Endothelial cell of umbilical vein (primary cell): ENCODE measurements around the gene AGO1. TPM values are rescaled to one million over a fixed set of nuclear protein-coding genes. Genes with fewer than 3 reads are reported as not detected.

Experiments
- BruUV-seq: library from RNA; stranded (reverse); fragments of 400-500 nt; replicated peaks from 2 replicates; lab custom pipeline; 2021; lab: Mats Ljungman, UMichigan
- CTCF ChIA-PET: fragments of 300-600, 350-600 bp; sonication (Branson Sonifier 250); formaldehyde crosslinking; loops from one replicate; lab custom pipeline; 2021; ENCODE audit warnings: antibody characterized with exemption, inconsistent platforms; lab: Charles Lee
- POLR2A ChIA-PET: fragments of 300-600, 350-600 bp; sonication (Branson Sonifier 250); formaldehyde crosslinking; loops from one replicate; lab custom pipeline; 2021; ENCODE audit warnings: antibody characterized with exemption, inconsistent platforms; lab: Charles Lee
- DNase-seq: peaks from one replicate; pipeline ENCODE4 v3.0.0-alpha.2; 2011; ENCODE audit warnings: low read depth, low spot score
- FAIRE-seq: peaks from 2 replicates; lab custom pipeline; 2011; peaks lifted over from hg19 to GRCh38; lab: Jason Lieb, UNC
- H2AFZ ChIP-seq: 2 replicates; pipeline ENCODE4 v1.6.0; 2012; ENCODE audit warnings: low read depth, low read length, control low read depth, inconsistent platforms
- H3K27ac ChIP-seq: 2 replicates; pipeline ENCODE4 v1.5.1; 2011; ENCODE audit warnings: low read depth, mild to moderate bottlenecking, control low read depth, low read length, moderate library complexity; ENCODE audit not compliant: insufficient read depth
- H3K27me3 ChIP-seq, 2 experiments: 2 replicates each; pipeline versions ENCODE4 v1.6.0 to v1.6.1; 2011; ENCODE audit warnings: low read length in 2 of 2, mixed read lengths in 1 of 2; ENCODE audit not compliant: control insufficient read depth in 2 of 2, insufficient read depth in 2 of 2
- H3K36me3 ChIP-seq, 2 experiments: 2 replicates in 1 of 2; 3 replicates in 1 of 2; pipeline ENCODE4 v1.5.1; 2011; ENCODE audit warnings: low read length in 2 of 2, mild to moderate bottlenecking in 1 of 2, moderate library complexity in 1 of 2; ENCODE audit not compliant: control insufficient read depth in 2 of 2, insufficient read depth in 2 of 2; ENCODE audit errors: extremely low read depth in 1 of 2
- H3K4me1 ChIP-seq: 3 replicates; pipeline ENCODE4 v1.5.1; 2011; ENCODE audit warnings: mild to moderate bottlenecking, low read length; ENCODE audit not compliant: control insufficient read depth, insufficient read depth; ENCODE audit errors: extremely low read depth
- H3K4me2 ChIP-seq: 2 replicates; pipeline ENCODE4 v1.6.1; 2011; ENCODE audit warnings: low read length, control low read depth, mixed read lengths; ENCODE audit not compliant: insufficient read depth
- H3K4me3 ChIP-seq, 3 experiments: fragments of 200-600 bp in 1 of 3; sonication (generic), shearing (Covaris generic) in 1 of 3; replicated peaks in 1 of 3; 2 replicates each; pipeline ENCODE4 v1.5.1; 2011 to 2016; ENCODE audit warnings: control low read depth in 3 of 3, low read length in 3 of 3, mild to moderate bottlenecking in 2 of 3, inconsistent platforms in 1 of 3, low read depth in 1 of 3, moderate library complexity in 1 of 3; ENCODE audit not compliant: insufficient read depth in 1 of 3
- H3K79me2 ChIP-seq: 2 replicates; pipeline ENCODE4 v1.6.0; 2012; ENCODE audit warnings: low read length, inconsistent platforms; ENCODE audit not compliant: control insufficient read depth, insufficient read depth
- H3K9ac ChIP-seq: replicated peaks from 2 replicates; pipeline ENCODE3; 2011; ENCODE audit warnings: low read length, control low read depth; ENCODE audit not compliant: insufficient read depth; ENCODE audit errors: extremely low read depth
- H3K9me1 ChIP-seq: replicated peaks from 3 replicates; pipeline ENCODE4 v1.6.0; 2011; ENCODE audit warnings: mild to moderate bottlenecking, low read length; ENCODE audit not compliant: control insufficient read depth, insufficient read depth; ENCODE audit errors: extremely low read depth
- H3K9me3 ChIP-seq: replicated peaks from 2 replicates; pipeline ENCODE4 v1.5.1; 2012; ENCODE audit warnings: low read length, inconsistent platforms; ENCODE audit not compliant: control insufficient read depth, insufficient read depth
- H4K20me1 ChIP-seq: replicated peaks from 2 replicates; pipeline ENCODE3; 2011; ENCODE audit warnings: mild to moderate bottlenecking, low read length; ENCODE audit not compliant: control insufficient read depth, insufficient read depth; ENCODE audit errors: extremely low read depth
- EZH2 ChIP-seq: IDR thresholded peaks from 2 replicates; pipeline ENCODE4 v1.6.1; 2012; ENCODE audit warnings: borderline replicate concordance, low read depth, mild to moderate bottlenecking, moderate library complexity, low read length, inconsistent platforms; ENCODE audit not compliant: severe bottlenecking
- FOS ChIP-seq: IDR thresholded peaks from 2 replicates; pipeline ENCODE4 v1.6.1; 2011; ENCODE audit warnings: mild to moderate bottlenecking, low read length, moderate library complexity, borderline replicate concordance; ENCODE audit not compliant: insufficient read depth
- GATA2 ChIP-seq: IDR thresholded peaks from 2 replicates; pipeline ENCODE4 v1.7.0; 2011; ENCODE audit warnings: low read depth, mild to moderate bottlenecking, moderate library complexity, mixed read lengths, low read length; ENCODE audit not compliant: insufficient read length, insufficient read depth
- JUN ChIP-seq: IDR thresholded peaks from 2 replicates; pipeline ENCODE4 v1.6.1; 2011; ENCODE audit warnings: borderline replicate concordance, low read depth; ENCODE audit not compliant: insufficient read length, insufficient read depth
- MYC ChIP-seq: IDR thresholded peaks from one replicate; pipeline ENCODE4 v1.6.1; 2011; ENCODE audit warnings: mild to moderate bottlenecking, low read depth, low read length
- POLR2A ChIP-seq: IDR thresholded peaks from 2 replicates; pipeline ENCODE4 v1.6.1; 2012; ENCODE audit warnings: low read depth, mild to moderate bottlenecking, control low read depth, low read length
- POLR2AphosphoS5 ChIP-seq: IDR thresholded peaks from 2 replicates; pipeline ENCODE4 v1.6.1; 2012; ENCODE audit warnings: low read depth, mild to moderate bottlenecking, control low read depth, low read length, moderate library complexity; ENCODE audit not compliant: insufficient read depth
- dilution Hi-C: fragments of 300-500 bp; cut with MboI; formaldehyde crosslinking; loops from one replicate; pipeline ENCODE4 v1.15.0; 2019; ENCODE audit warnings: low sequenced_read_pairs; ENCODE audit not compliant: extremely low pct_ligation_motif_present
- intact Hi-C: fragments of 100-400 bp; cut with micrococcal nuclease; formaldehyde crosslinking; loops from one replicate; pipeline ENCODE4 v1.10.0; 2022
- polyA plus RNA-seq, 4 experiments: library from polyadenylated mRNA; depleted of rRNA in 3 of 4; stranded (reverse) in 3 of 4; unstranded in 1 of 4; fragments of >200 nt; gene quantifications; 2 replicates each; pipeline versions ENCODE4 v1.2.1 to v1.2.3, GENCODE V29; 2011 to 2012; ENCODE audit warnings: missing spikeins in 1 of 4
- total RNA-seq: library from RNA; stranded (reverse); gene quantifications from 2 replicates; pipeline ENCODE4 v1.2.3, GENCODE V29; 2021
- TF ChIP-seq, protein P1 (sequence below), 2 donors: IDR thresholded peaks; 1 replicate in 1 of 2; 2 replicates in 1 of 2; pipeline ENCODE4 v1.5.1; 2011; ENCODE audit warnings: low read length in 2 of 2, mild to moderate bottlenecking in 2 of 2, moderate library complexity in 2 of 2, control low read depth in 1 of 2, inconsistent platforms in 1 of 2, low read depth in 1 of 2; ENCODE audit not compliant: insufficient read depth in 1 of 2; ENCODE audit errors: extremely low read depth in 1 of 2
- TF ChIP-seq, protein P2 (sequence below): IDR thresholded peaks from 2 replicates; pipeline ENCODE4 v1.6.1; 2011; ENCODE audit not compliant: insufficient read depth, insufficient read length

AGO1 gene
- total and polyA plus RNA-seq, 2 donors (not counting 3 experiments of a cell fraction or from before 2014, with no cell fraction given), result 10.8 to 31.0 TPM

DNA sequence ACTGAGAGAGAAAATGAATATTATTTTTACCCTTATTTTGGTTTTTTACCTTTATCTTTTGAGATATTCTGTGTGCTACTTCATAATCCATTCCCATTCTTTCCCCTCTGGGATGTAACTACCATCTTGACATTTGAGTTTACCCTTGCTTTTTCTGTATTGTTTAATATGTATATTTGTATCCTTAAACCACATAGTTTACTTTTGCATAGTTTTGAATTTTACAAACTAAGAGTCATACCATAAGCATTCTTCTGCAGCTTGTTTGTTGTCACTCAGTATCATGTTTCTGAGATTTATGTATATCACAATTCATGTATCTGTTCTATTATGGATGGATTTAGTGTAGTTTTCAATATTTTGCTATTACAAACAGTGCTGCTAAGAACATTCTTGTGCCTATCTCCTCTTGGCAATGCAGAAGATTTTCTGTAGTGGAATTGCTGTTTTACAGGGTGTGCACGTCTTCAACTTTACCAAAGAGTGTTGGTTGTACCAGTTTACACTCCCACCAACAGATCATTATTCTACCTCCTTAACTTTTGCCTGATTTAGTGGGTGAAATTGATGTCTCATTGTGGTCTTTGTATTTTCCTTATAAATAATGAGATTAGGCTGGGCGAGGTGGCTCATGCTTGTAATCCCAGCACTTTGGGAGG, 12.2 kb upstream of the AGO1 start:
- H3K36me3 ChIP-seq, result no peaks in the 10 kb centered on the region
- BruUV-seq, result no TSS peak
- H3K9me1 ChIP-seq, result no peaks in the 10 kb centered on the region
- DNase-seq (no peak), FAIRE-seq (no peak)
- H3K79me2 ChIP-seq, result no peaks in the 10 kb centered on the region
- intact Hi-C loops (no loop called here), dilution Hi-C loops (no loop called here)
- H3K4me3 ChIP-seq, result no peak overlapping the region
- peaks cover 0 to 1% of the 10 kb centered on the region in 2 experiments for H3K27me3 ChIP-seq
- ChIA-PET POLR2A (no interaction called here), CTCF (interaction anchor here (1.1 to 1.8 kb wide), 3 partner anchors 9 to 12 kb away, joined by 3 to 7 read pairs (median 7); partner anchors contain the start of gene AGO1)
- H3K9ac ChIP-seq, result no peak overlapping the region
- no peaks in the 10 kb centered on the region for H4K20me1 ChIP-seq
- H3K9me3 ChIP-seq, result no peaks in the 10 kb centered on the region
- TF ChIP-seq FOS, result no peak
- TF ChIP-seq, protein P1, sequence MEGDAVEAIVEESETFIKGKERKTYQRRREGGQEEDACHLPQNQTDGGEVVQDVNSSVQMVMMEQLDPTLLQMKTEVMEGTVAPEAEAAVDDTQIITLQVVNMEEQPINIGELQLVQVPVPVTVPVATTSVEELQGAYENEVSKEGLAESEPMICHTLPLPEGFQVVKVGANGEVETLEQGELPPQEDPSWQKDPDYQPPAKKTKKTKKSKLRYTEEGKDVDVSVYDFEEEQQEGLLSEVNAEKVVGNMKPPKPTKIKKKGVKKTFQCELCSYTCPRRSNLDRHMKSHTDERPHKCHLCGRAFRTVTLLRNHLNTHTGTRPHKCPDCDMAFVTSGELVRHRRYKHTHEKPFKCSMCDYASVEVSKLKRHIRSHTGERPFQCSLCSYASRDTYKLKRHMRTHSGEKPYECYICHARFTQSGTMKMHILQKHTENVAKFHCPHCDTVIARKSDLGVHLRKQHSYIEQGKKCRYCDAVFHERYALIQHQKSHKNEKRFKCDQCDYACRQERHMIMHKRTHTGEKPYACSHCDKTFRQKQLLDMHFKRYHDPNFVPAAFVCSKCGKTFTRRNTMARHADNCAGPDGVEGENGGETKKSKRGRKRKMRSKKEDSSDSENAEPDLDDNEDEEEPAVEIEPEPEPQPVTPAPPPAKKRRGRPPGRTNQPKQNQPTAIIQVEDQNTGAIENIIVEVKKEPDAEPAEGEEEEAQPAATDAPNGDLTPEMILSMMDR (IDR thresholded peaks at IDR 0.05; ENCODE audit: extremely low read depth in 1 of 2, insufficient read depth in 1 of 2, low read depth in 1 of 2, low read length in 2 of 2), result no peak
- H3K4me1 ChIP-seq, result no peaks in the 10 kb centered on the region
- H2AFZ ChIP-seq, result no peak overlapping the region
- no peak overlapping the region for H3K27ac ChIP-seq
- H3K4me2 ChIP-seq, result no peak overlapping the region

DNA sequence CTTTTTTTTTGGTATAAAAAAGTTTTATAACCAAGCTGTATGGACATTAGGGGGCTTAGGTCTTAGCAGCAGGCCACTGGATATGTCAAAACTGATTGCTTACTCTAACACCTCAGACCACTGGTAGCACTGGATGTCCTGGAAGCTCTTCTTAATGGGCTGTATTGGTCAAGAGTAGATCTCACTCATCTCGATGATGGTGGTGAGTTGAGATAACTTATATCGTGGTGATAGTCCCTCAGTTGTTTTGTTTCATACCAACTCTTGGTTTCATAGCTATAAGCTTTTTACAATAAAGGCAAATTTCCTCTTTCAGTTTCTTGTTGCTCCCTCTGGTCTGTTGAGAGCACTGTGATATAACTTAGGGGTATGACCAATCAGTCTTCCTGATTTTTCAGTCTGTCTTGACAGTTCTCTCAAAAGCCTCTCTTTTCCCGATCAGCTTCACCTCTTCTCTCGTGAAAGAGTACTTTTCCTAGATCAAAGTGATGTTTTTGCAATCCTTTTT, 9.7 kb upstream of the AGO1 start:
- POLR2A ChIA-PET, result no interaction called here
- H3K9ac ChIP-seq, result no peak overlapping the region
- DNase-seq (no peak), FAIRE-seq (no peak)
- H3K4me2 ChIP-seq, result no peak overlapping the region
- intact Hi-C loops, result no loop called here
- H3K36me3 ChIP-seq, result no peaks in the 10 kb centered on the region
- H4K20me1 ChIP-seq, result no peaks in the 10 kb centered on the region
- H3K9me1 ChIP-seq, result no peaks in the 10 kb centered on the region
- H3K4me1 ChIP-seq, result no peaks in the 10 kb centered on the region
- H3K4me3 ChIP-seq, result no peak overlapping the region
- no peak for TF ChIP-seq FOS
- TF ChIP-seq, protein P1 (IDR thresholded peaks at IDR 0.05; ENCODE audit: extremely low read depth in 1 of 2, insufficient read depth in 1 of 2, low read depth in 1 of 2, low read length in 2 of 2), result no peak
- no peak for TF ChIP-seq GATA2
- no peak for TF ChIP-seq POLR2A
- no peak for TF ChIP-seq POLR2AphosphoS5
- TF ChIP-seq JUN, result no peak
- TF ChIP-seq EZH2, result no peak
- no peak for TF ChIP-seq MYC
- TF ChIP-seq, protein P2, sequence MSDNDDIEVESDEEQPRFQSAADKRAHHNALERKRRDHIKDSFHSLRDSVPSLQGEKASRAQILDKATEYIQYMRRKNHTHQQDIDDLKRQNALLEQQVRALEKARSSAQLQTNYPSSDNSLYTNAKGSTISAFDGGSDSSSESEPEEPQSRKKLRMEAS, result no peak
- H3K27me3 ChIP-seq, result peaks cover 0 to 1% of the 10 kb centered on the region in 2 experiments
- dilution Hi-C loops, result no loop called here
- H3K79me2 ChIP-seq, result no peaks in the 10 kb centered on the region
- CTCF ChIA-PET, result interaction anchor here (2.5 kb wide), 1 partner anchor 10 kb away, joined by 12 read pairs; the partner anchor contains the start of gene AGO1
- H3K9me3 ChIP-seq, result no peaks in the 10 kb centered on the region
- H3K27ac ChIP-seq, result no peak overlapping the region
- no peak overlapping the region for H2AFZ ChIP-seq
- BruUV-seq, result no TSS peak
